ENCODE results near the gene MAD1L1. TPM values are rescaled to one million over a fixed set of nuclear protein-coding genes. Genes with fewer than 3 reads are reported as not detected.

MAD1L1 gene
- total RNA-seq, 1 experiment from 2014 or later = 38.5 TPM

DNA sequence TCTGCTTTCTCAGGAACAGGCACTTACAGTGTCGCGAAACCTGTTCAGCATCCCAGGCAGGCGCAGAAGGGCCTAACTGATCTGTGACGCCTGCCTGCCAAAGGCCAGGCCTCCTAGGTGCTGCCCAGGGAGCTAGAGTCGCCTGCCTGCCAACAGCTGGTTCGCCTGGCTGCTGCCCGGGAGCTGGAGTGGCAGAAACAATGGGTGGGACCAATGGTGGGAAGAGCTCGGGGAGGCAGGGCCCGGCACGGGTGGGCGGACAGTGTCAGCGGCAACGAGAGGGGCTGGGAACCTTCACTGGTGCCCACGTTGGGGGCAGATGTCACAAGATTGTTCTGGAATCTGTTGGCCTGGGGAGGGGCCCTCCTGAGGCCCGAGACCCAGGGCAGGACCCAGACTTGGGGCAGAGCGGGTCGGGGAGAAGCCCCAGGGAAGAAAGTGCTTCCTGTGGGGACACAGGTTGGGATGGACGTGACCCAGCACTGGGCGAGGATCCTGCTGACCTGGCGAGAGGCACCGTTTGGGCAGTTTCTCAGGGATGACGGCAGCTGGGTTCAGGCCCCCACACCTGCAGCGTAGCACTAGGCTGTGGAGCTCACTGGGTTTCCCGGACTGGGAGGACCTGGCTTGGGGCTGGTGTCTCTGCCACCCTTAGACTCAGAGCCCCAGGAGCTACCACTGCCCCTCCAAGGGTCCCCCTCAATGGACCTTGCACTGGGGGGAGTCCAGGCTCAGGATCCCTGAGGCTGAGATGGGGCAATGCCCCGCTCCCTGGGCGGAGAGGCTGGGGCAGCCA, 380.8 kb downstream of the MAD1L1 start:
- Histone ChIP-seq H3K36me3 (ENCODE audit: control insufficient read depth in 1 of 2, insufficient read depth in 2 of 2, low read length in 2 of 2) (no peaks in the 10 kb centered on the region), H3K4me1 (ENCODE audit: control insufficient read depth in 1 of 2, insufficient read depth in 2 of 2, low read length in 2 of 2) (no peaks in the 10 kb centered on the region), H3K9me2 (ENCODE audit: insufficient read depth) (no peaks in the 10 kb centered on the region), H3K4me2 (ENCODE audit: low read length) (no peak overlapping the region), H3K79me2 (ENCODE audit: insufficient read depth, low read length) (no peaks in the 10 kb centered on the region), H2AFZ (ENCODE audit: low read depth, low read length, poor library complexity, severe bottlenecking) (no peak overlapping the region), H3K27me3 (ENCODE audit: insufficient read depth, low read length) (no peaks in the 10 kb centered on the region), H3K9me3 (ENCODE audit: control insufficient read depth in 1 of 2, insufficient read depth in 1 of 2, low read depth in 1 of 2, low read length in 2 of 2) (no peaks in the 10 kb centered on the region), H3K4me3 (replicated peaks in 1 of 2; ENCODE audit: low read depth in 1 of 2, low read length in 2 of 2) (no peak overlapping the region), H3K27ac (ENCODE audit: low read depth, low read length) (no peak overlapping the region), H4K20me1 (ENCODE audit: insufficient read depth) (no peaks in the 10 kb centered on the region), H3K9ac (ENCODE audit: low read length) (no peak overlapping the region)
- ATAC-seq (no peak), DNase-seq (ENCODE audit: low read depth, low spot score) (no peak)
- ChIA-PET POLR2A (no interaction called here), RAD21 (ENCODE audit: low non-redundant PET in 1 of 2, low total read pairs in 2 of 2, uncharacterized antibody in 2 of 2, unreplicated experiment in 2 of 2) (no interaction called here), CTCF (no interaction called here)
- BruUV-seq (replicated peaks) = no TSS peak
- TF ChIP-seq, protein P1, sequence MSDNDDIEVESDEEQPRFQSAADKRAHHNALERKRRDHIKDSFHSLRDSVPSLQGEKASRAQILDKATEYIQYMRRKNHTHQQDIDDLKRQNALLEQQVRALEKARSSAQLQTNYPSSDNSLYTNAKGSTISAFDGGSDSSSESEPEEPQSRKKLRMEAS (IDR thresholded peaks at IDR 0.05) = no peak
- TF ChIP-seq SRF (IDR thresholded peaks at IDR 0.05; ENCODE audit: low read depth) = no peak
- TF ChIP-seq, protein P2, sequence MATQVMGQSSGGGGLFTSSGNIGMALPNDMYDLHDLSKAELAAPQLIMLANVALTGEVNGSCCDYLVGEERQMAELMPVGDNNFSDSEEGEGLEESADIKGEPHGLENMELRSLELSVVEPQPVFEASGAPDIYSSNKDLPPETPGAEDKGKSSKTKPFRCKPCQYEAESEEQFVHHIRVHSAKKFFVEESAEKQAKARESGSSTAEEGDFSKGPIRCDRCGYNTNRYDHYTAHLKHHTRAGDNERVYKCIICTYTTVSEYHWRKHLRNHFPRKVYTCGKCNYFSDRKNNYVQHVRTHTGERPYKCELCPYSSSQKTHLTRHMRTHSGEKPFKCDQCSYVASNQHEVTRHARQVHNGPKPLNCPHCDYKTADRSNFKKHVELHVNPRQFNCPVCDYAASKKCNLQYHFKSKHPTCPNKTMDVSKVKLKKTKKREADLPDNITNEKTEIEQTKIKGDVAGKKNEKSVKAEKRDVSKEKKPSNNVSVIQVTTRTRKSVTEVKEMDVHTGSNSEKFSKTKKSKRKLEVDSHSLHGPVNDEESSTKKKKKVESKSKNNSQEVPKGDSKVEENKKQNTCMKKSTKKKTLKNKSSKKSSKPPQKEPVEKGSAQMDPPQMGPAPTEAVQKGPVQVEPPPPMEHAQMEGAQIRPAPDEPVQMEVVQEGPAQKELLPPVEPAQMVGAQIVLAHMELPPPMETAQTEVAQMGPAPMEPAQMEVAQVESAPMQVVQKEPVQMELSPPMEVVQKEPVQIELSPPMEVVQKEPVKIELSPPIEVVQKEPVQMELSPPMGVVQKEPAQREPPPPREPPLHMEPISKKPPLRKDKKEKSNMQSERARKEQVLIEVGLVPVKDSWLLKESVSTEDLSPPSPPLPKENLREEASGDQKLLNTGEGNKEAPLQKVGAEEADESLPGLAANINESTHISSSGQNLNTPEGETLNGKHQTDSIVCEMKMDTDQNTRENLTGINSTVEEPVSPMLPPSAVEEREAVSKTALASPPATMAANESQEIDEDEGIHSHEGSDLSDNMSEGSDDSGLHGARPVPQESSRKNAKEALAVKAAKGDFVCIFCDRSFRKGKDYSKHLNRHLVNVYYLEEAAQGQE (IDR thresholded peaks at IDR 0.05; ENCODE audit: low read depth) = no peak
- TF ChIP-seq, protein P3, sequence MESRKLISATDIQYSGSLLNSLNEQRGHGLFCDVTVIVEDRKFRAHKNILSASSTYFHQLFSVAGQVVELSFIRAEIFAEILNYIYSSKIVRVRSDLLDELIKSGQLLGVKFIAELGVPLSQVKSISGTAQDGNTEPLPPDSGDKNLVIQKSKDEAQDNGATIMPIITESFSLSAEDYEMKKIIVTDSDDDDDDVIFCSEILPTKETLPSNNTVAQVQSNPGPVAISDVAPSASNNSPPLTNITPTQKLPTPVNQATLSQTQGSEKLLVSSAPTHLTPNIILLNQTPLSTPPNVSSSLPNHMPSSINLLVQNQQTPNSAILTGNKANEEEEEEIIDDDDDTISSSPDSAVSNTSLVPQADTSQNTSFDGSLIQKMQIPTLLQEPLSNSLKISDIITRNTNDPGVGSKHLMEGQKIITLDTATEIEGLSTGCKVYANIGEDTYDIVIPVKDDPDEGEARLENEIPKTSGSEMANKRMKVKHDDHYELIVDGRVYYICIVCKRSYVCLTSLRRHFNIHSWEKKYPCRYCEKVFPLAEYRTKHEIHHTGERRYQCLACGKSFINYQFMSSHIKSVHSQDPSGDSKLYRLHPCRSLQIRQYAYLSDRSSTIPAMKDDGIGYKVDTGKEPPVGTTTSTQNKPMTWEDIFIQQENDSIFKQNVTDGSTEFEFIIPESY (IDR thresholded peaks at IDR 0.05; ENCODE audit: extremely low read depth, insufficient replicate concordance, low read length) = no peak
- TF ChIP-seq, protein P4, sequence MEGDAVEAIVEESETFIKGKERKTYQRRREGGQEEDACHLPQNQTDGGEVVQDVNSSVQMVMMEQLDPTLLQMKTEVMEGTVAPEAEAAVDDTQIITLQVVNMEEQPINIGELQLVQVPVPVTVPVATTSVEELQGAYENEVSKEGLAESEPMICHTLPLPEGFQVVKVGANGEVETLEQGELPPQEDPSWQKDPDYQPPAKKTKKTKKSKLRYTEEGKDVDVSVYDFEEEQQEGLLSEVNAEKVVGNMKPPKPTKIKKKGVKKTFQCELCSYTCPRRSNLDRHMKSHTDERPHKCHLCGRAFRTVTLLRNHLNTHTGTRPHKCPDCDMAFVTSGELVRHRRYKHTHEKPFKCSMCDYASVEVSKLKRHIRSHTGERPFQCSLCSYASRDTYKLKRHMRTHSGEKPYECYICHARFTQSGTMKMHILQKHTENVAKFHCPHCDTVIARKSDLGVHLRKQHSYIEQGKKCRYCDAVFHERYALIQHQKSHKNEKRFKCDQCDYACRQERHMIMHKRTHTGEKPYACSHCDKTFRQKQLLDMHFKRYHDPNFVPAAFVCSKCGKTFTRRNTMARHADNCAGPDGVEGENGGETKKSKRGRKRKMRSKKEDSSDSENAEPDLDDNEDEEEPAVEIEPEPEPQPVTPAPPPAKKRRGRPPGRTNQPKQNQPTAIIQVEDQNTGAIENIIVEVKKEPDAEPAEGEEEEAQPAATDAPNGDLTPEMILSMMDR (IDR thresholded peaks at IDR 0.05 in 2 of 3, conservative IDR thresholded peaks at IDR 0.05 in 1 of 3; ENCODE audit: borderline replicate concordance in 1 of 3, insufficient read depth in 1 of 3, low read depth in 2 of 3, low read length in 2 of 3) = no peak
- no peak for TF ChIP-seq RAD21 (IDR thresholded peaks at IDR 0.05; ENCODE audit: low read depth)
- no peak for TF ChIP-seq ELF1 (IDR thresholded peaks at IDR 0.05; ENCODE audit: borderline replicate concordance, low read depth)
- intact Hi-C loops (cut with micrococcal nuclease) = no loop called here
